ENCODE data around the gene MRRF.
"Not testable (repeated sequence)": the region's sequence is repeated elsewhere in the genome, so short reads cannot be mapped to it uniquely, and the experiment has no call there.

The MRRF gene

GRCh38 chr9:122327175-122327574 lies 62.5 kb downstream of the MRRF start:
- TF ChIP-seq CTCF (conservative IDR thresholded peaks at IDR 0.05; ENCODE audit: control insufficient read depth, insufficient read depth, low read depth, low read length): no peak
- no peak overlapping the region for H3K4me3 ChIP-seq (ENCODE audit: control insufficient read depth, low read depth, low read length)
- no peak for DNase-seq (ENCODE audit: low read depth)

GRCh38 chr9:122329597-122329996 lies 64.9 kb downstream of the MRRF start:
- TF ChIP-seq CTCF (conservative IDR thresholded peaks at IDR 0.05; ENCODE audit: control insufficient read depth, insufficient read depth, low read depth, low read length): no peak
- no peak for DNase-seq (ENCODE audit: low read depth)
- no peak overlapping the region for H3K4me3 ChIP-seq (ENCODE audit: control insufficient read depth, low read depth, low read length)

GRCh38 chr9:122330466-122330865 lies 65.8 kb downstream of the MRRF start:
- H3K4me3 ChIP-seq (ENCODE audit: control insufficient read depth, low read depth, low read length); DNase-seq (ENCODE audit: low read depth): not testable (repeated sequence)

- DNase-seq (ENCODE audit: low read depth): no peak
- H3K4me3 ChIP-seq (ENCODE audit: control insufficient read depth, low read depth, low read length): no peak overlapping the region
- TF ChIP-seq CTCF (conservative IDR thresholded peaks at IDR 0.05; ENCODE audit: control insufficient read depth, insufficient read depth, low read depth, low read length): no peak
Observed at GRCh38 chr9:122331523-122331927, 66.8 kb downstream of the MRRF start.

- no peak for DNase-seq (ENCODE audit: low read depth)
- TF ChIP-seq CTCF (conservative IDR thresholded peaks at IDR 0.05; ENCODE audit: control insufficient read depth, insufficient read depth, low read depth, low read length): no peak
- no peak overlapping the region for H3K4me3 ChIP-seq (ENCODE audit: control insufficient read depth, low read depth, low read length)
Observed at GRCh38 chr9:122332083-122332482, 67.4 kb downstream of the MRRF start.

GRCh38 chr9:122332644-122333043 lies 68.0 kb downstream of the MRRF start:
- TF ChIP-seq CTCF (conservative IDR thresholded peaks at IDR 0.05; ENCODE audit: control insufficient read depth, insufficient read depth, low read depth, low read length): no peak
- DNase-seq (ENCODE audit: low read depth): no peak
- H3K4me3 ChIP-seq (ENCODE audit: control insufficient read depth, low read depth, low read length): no peak overlapping the region

- DNase-seq (ENCODE audit: low read depth): no peak
- no peak overlapping the region for H3K4me3 ChIP-seq (ENCODE audit: control insufficient read depth, low read depth, low read length)
- no peak for TF ChIP-seq CTCF (conservative IDR thresholded peaks at IDR 0.05; ENCODE audit: control insufficient read depth, insufficient read depth, low read depth, low read length)
Observed at GRCh38 chr9:122333169-122333808, 68.6 kb downstream of the MRRF start.

Measured in fibroblast of mammary gland (primary cell).